Lower leg skin (tissue), 4 donors: ENCODE results near the gene AVP. TPM values are rescaled to one million over a fixed set of nuclear protein-coding genes. Genes with fewer than 3 reads are reported as not detected.
"Not testable (repeated sequence)": the region's sequence is repeated elsewhere in the genome, so short reads cannot be mapped to it uniquely, and the experiment has no call there.

ENCODE experiments used
- DNase-seq, 2 donors: peaks; one replicate each; pipeline ENCODE4 v3.0.0-alpha.2; 2019; ENCODE audit warnings: low spot score in 2 of 2
- H3K4me3 ChIP-seq: fragments of 200-600 bp; sonication (generic); 2 replicates; pipeline ENCODE4 v1.5.1; 2017; ENCODE audit warnings: mild to moderate bottlenecking, low read depth; ENCODE audit not compliant: poor library complexity, severe bottlenecking
- CTCF ChIP-seq, 3 donors: fragments of 450-650 bp; IDR thresholded peaks; one replicate each; pipeline ENCODE4 v1.5.1; 2016; ENCODE audit warnings: antibody characterized with exemption in 3 of 3, mild to moderate bottlenecking in 3 of 3, moderate library complexity in 2 of 3
- POLR2A ChIP-seq, 2 donors: fragments of 450-650 bp; IDR thresholded peaks; one replicate each; pipeline ENCODE4 v1.6.1; 2016 to 2017; ENCODE audit warnings: antibody characterized with exemption in 2 of 2, mild to moderate bottlenecking in 1 of 2, moderate library complexity in 1 of 2
- WGBS, 2 donors: methylation state at CpG; one replicate each; pipeline ENCODE4 v1.1.5; 2018; 5-methylcytosine and 5-hydroxymethylcytosine counted together
- intact Hi-C: fragments of 100-400 bp; cut with DNase I; formaldehyde crosslinking; loops from one replicate; pipeline ENCODE4 v1.15.0; 2023; ENCODE audit warnings: low total_unique reads
- total RNA-seq, 4 donors: library from RNA; depleted of rRNA; stranded (reverse); fragments of >200 nt; gene quantifications; one replicate each; pipeline ENCODE4 v1.1.0, GENCODE V29; 2016

The AVP gene
- total RNA-seq, 4 donors from 2014 or later = not detected

- H3K4me3 ChIP-seq = no peak overlapping the region
- intact Hi-C loops = no loop called here
- DNase-seq = no peak
- 42 to 45% methylated on average over 6 of the region's 6 CpGs for WGBS, 2 donors
- TF ChIP-seq POLR2A (IDR thresholded peaks at IDR 0.05) (no peak), CTCF (IDR thresholded peaks at IDR 0.05) (no peak)
Observed at GRCh38 chr20:3080939-3081388, 3.6 kb downstream of the AVP start.

GRCh38 chr20:3077618-3078134, 6.8 kb downstream of the AVP start:
- no peak for DNase-seq
- TF ChIP-seq POLR2A (IDR thresholded peaks at IDR 0.05) (no peak), CTCF (IDR thresholded peaks at IDR 0.05) (no peak)
- intact Hi-C loops = no loop called here
- WGBS, 2 donors = 78 to 91% methylated on average over 4 of the region's 4 CpGs
- no peak overlapping the region for H3K4me3 ChIP-seq

GRCh38 chr20:3075315-3075714, 9.2 kb downstream of the AVP start:
- 80 to 84% methylated on average over 6 of the region's 6 CpGs for WGBS, 2 donors
- DNase-seq, H3K4me3 ChIP-seq, intact Hi-C loops: not testable (repeated sequence)

DNA sequence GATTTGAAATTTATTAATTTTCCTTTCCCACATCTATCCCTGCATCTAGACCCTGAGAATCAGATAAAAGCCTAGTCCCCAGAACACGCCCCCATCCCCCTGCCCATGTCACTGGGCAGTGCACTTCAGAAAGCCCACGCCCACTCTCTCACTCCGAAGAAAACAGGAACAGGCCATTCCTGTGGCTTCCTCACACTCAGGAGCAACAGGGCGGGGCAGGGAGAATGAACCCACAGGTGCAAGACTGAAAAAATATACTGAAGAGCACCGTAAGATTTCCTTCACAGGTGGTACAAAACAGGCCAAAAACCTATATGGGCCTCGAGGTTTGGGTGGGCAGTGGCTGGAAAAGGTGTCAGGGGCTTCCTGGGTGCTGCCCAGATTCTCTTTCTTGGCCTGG, 9.7 kb downstream of the AVP start:
- TF ChIP-seq CTCF (IDR thresholded peaks at IDR 0.05) = no peak
- no peak for TF ChIP-seq POLR2A (IDR thresholded peaks at IDR 0.05)
- DNase-seq = no peak
- intact Hi-C loops = no loop called here
- H3K4me3 ChIP-seq = no peak overlapping the region
- 58 to 70% methylated on average over 6 of the region's 6 CpGs for WGBS, 2 donors

- DNase-seq, intact Hi-C loops, H3K4me3 ChIP-seq: not testable (repeated sequence)
- 90 to 91% methylated on average over 8 of the region's 8 CpGs for WGBS, 2 donors
Observed at GRCh38 chr20:3073251-3073643, 11.3 kb downstream of the AVP start.

DNA sequence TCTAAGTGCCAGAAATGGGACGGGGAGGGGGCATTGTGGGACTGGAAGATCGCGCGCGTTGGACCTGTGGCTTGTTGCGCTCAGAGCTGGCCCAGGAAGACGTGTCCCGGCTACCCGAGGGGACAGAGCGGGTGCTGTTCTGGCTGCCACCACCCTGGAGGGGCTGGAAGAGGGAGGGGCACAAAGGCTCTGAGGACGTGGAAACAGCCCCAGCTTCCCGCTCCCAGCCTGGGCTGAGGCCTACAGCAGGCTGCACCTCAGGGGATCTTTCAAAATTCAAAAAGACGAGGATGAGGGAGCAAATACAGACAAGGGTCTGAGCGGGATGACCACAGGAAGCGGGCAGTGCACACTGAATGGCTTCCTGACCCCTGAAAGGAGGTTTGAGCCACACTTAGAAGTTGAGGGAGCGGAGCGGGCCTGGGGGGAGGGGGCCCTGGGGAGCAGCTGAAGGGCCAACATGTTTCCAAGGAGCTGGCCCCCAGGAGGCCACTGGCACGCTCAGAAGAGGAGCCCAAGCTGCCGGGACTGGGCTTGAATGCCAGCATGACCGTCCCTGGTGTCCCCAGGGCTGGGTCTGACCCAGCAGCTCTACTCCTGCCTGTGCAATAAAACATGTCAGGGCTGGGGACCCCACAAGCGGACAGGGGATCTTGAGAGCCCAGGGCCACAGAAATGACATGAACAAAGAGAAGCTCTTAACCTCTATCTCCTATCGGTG, 11.8 kb downstream of the AVP start:
- 72 to 73% methylated on average over 22 of the region's 22 CpGs for WGBS, 2 donors
- intact Hi-C loops = no loop called here
- DNase-seq = no peak
- TF ChIP-seq CTCF (IDR thresholded peaks at IDR 0.05) (no peak), POLR2A (IDR thresholded peaks at IDR 0.05) (no peak)
- H3K4me3 ChIP-seq = peak overlapping the region; percentile 49
